HG03159 (cell line): ENCODE measurements around the gene PLEKHG4B.
"Not testable (repeated sequence)": the region's sequence is repeated elsewhere in the genome, so short reads cannot be mapped to it uniquely, and the experiment has no call there.

Source experiments
- ATAC-seq: cut with Tn5 transposase; IDR thresholded peaks from one replicate; pipeline ENCODE4 v1.9.1; 2021; ENCODE audit warnings: mild to moderate bottlenecking, moderate library complexity; ENCODE audit not compliant: unreplicated experiment

Gene PLEKHG4B

GRCh38 chr5:186091-187041 lies 94.4 kb downstream of the PLEKHG4B start:
- no peak for ATAC-seq

- ATAC-seq: no peak
These were observed 95.1 kb downstream of the PLEKHG4B start for GRCh38 chr5:187042-187431.

DNA sequence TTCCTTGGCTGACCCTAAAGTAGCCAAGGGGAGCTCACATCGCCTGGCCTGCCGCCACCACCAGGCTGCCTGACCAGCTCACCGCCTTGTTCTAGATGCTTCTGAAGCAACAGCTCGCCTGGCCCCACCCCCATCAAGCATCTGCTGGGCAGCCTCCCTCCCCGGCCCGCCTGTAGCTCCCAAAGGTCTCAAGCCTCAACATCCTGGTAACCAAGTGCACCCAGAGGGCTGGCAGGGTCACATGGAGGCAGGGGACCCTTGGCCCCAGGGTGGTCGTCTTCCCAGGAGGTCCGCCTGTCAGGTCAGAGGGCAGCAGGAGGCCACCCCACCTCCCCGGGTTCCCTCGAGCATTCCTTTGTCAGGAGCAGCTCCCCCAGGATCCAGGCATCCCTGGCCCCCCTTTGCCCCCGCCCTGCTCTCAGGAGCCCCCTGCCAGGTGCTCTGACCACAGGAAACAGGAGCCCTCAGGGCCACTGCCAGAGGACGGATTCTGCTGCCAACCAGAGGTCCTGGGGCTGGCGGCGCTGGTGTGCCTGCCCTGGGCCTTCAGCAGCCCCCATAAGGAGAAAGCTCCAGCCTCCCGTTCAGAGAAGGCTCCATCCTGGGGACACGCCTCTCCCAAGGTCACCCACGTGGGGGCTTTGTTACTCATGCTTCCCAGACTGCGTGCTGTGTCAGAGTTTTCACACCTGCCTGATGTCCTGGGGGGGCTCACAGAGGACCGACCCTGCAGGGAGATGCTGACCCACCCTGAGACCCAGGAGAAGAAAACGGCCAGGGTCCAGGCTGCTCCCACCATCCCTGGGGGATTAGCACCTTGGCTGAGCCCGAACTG lies 95.9 kb downstream of the PLEKHG4B start:
- no peak for ATAC-seq

GRCh38 chr5:188488-189481 lies 96.8 kb downstream of the PLEKHG4B start:
- peak; percentile 76 for ATAC-seq

DNA sequence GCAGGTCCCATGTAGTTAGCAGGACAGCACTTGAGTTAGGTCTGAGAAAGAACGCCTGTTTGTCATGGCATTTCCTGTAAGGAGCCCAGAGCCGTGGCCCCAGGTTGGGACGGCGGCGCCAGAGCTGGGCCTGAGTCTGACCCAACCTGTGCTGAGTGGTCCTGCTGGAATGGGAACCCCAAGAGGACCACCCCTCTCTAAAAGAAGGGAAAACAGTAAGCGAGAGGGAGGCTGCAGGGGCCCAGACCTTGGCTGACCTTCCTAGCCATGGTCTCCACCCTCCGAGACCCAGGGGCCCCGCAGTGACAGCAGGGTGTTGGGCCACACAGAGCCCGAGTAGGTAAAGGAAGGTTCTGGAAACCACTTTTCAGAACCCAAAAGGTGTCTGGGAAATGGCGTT lies 97.5 kb downstream of the PLEKHG4B start:
- no peak for ATAC-seq

- ATAC-seq: no peak
These were observed 98.0 kb downstream of the PLEKHG4B start for GRCh38 chr5:189976-190365.

- peak; percentile 34 for ATAC-seq
These were observed 98.5 kb downstream of the PLEKHG4B start for GRCh38 chr5:190366-191035.

- no peak for ATAC-seq
These were observed 99.3 kb downstream of the PLEKHG4B start, which contains the start of gene LRRC14B for GRCh38 chr5:191036-191948. TSS of gene LRRC14B (plus strand) at chr5:191495. CDS start at chr5:191539, 44 bp downstream.

GRCh38 chr5:191949-192690 lies 100.2 kb downstream of the PLEKHG4B start:
- ATAC-seq: no peak

GRCh38 chr5:192691-192969 lies 100.7 kb downstream of the PLEKHG4B start:
- ATAC-seq: no peak

DNA sequence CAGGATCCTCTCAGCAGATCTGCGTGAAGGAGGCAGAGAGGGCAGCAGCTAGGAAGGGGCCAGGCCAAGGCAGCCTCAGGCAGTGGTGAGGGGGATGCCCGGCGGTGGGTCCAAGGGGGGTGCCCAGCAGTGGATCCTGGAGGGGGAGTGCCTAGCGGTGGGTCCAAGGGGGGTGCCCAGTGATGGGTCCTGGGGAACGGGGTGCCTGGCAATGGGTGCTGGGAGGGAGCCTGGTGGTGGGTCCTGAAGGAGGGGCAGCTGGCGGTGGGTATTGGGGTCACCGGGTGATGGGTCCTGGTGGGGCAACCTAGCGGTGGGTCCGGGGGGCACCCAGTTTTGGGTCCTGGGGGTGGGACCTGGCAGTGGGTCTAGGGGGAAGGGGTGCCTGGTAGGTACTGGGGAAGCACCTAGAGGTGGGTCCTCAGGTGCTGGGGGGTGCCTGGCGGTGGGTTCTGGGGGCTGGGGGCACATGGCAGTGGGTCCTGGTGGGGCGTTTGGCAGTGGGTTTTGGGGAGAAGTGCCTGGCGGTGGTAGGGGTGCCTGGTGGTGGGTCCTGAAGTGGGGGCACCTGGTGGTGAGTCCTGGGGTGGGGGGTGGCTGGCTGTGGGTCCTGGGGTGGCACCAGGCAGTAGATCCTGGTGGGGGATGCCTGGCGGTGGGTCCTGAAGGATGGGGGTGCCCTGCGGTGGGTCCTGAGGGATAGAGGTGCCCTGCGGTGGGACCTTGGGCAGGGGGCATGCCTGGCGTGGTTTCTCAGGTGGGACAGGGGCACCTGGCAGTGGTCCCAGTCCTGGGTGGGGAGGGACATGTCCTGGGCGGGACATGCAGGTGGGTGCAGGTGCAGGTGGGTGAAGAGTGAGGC lies 101.2 kb downstream of the PLEKHG4B start:
- ATAC-seq: no peak

GRCh38 chr5:194102-194501 lies 102.1 kb downstream of the PLEKHG4B start:
- no peak for ATAC-seq

DNA sequence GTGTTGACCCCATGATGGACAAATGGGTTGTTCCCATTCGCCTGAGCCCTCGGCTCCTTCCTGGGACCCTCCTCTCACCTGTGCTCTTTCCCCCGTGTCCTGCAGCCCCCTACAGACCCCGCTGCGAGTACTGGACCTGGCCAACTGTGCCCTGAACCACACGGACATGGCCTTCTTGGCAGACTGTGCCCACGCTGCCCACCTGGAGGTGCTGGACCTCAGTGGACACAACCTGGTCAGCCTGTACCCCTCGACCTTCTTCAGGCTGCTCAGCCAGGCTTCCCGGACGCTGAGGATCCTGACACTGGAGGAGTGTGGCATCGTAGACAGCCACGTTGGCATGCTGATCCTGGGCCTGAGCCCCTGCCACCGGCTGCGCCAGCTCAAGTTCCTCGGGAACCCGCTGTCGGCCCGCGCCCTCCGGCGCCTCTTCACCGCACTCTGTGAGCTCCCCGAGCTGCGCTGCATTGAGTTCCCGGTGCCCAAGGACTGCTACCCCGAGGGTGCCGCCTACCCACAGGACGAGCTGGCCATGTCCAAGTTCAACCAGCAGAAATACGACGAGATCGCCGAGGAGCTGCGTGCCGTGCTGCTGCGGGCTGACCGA lies 102.7 kb downstream of the PLEKHG4B start:
- ATAC-seq: no peak

DNA sequence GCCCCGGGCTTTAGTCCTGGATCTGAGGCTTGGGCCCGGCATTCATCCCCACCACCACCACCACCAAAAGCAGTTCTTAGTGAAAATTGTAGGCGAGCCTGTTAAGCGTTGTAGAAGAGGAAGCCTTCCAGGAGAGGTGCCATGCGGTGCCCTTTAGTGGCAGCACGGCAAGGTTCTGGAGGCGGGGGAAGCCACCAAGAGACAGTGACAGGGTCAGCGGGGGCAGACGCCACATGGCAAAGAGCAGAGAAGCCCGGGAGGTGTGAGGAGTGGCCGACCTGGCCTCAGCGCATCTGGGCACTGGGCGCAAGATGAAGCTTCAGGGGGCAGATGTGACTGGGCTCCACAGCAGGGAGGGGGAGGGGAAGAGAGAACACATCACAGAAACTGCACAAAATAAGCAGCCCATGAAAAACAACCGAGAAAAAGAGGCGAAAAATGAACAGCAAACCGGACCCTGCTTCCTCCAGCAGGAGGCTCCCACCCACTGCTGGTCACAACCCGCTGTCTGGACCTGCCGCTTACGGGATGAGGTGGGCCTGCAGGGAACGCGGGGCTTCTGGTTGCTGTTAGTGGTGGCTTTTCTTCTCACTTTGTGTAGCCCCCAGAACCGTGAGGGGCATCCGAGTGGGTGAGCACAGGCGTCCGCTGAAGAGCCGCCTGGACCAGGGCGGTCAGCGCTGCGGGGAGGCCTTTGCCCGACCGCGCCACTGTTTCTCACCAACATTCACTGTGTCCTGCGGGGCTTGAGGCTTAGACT lies 103.6 kb downstream of the PLEKHG4B start:
- no peak for ATAC-seq

DNA sequence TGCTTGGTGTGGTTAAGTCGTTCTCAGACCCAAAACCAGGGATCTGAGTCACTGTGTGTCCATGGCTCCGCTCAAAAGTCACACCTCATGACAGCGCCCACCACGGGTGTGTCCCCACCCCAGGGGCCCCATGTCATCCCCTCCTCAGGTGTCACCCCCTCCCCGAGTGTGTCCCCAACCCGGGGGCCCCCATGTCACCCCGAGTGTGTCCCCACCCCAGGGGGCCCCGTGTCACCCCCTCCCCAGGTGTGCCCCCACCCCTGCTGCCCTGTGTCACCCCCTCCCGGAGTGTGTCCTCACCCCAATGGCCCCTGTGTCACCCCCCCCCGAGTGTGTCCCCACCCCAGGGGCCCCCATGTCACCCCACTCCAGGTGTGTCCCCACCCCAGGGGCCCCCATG lies 104.4 kb downstream of the PLEKHG4B start:
- ATAC-seq: no peak

- ATAC-seq: not testable (repeated sequence)
These were observed 105.1 kb downstream of the PLEKHG4B start for GRCh38 chr5:197031-197430.
